GM23338 (cell line): ENCODE data around the gene OBI1. TPM values are rescaled to one million over a fixed set of nuclear protein-coding genes. Genes with fewer than 3 reads are reported as not detected.

Source experiments
- ATAC-seq: fragments of 200-7000 bp; cut with Tn5 transposase; 3 replicates; pipeline ENCODE4 v1.9.1; 2020
- DNase-seq: peaks from one replicate; pipeline ENCODE4 v3.0.0-alpha.2; 2015; ENCODE audit warnings: low spot score
- H2AFZ ChIP-seq: fragments of 200-600 bp; sonication (generic); 2 replicates; pipeline ENCODE4 v1.8.0; 2016; ENCODE audit warnings: antibody characterized with exemption, mild to moderate bottlenecking, moderate library complexity
- H3F3A ChIP-seq: fragments of 200-600 bp; sonication (generic); replicated peaks from 2 replicates; pipeline ENCODE4 v1.8.0; 2017; ENCODE audit warnings: antibody characterized with exemption, mixed run types, low read depth
- H3K27ac ChIP-seq: fragments of 200-600 bp; sonication (generic); 2 replicates; pipeline ENCODE4 v1.6.1; 2016; ENCODE audit warnings: low read depth
- H3K27me3 ChIP-seq: fragments of 200-600 bp; sonication (generic); 2 replicates; pipeline ENCODE4 v1.8.0; 2016; ENCODE audit warnings: mild to moderate bottlenecking, mixed run types, moderate library complexity; ENCODE audit not compliant: insufficient read depth
- H3K36me3 ChIP-seq: fragments of 200-600 bp; sonication (generic); 2 replicates; pipeline ENCODE4 v1.8.0; 2016; ENCODE audit warnings: mild to moderate bottlenecking; ENCODE audit not compliant: insufficient read depth
- H3K4me1 ChIP-seq: fragments of 200-600 bp; sonication (generic); 2 replicates; pipeline ENCODE4 v1.8.0; 2016; ENCODE audit warnings: mild to moderate bottlenecking, moderate library complexity; ENCODE audit not compliant: insufficient read depth
- H3K4me2 ChIP-seq: fragments of 200-600 bp; sonication (generic); 2 replicates; pipeline ENCODE4 v1.7.1; 2017; ENCODE audit warnings: mixed run types
- H3K4me3 ChIP-seq: fragments of 200-600 bp; sonication (generic); 2 replicates; pipeline ENCODE4 v1.6.1; 2016; ENCODE audit warnings: mixed run types
- H3K79me2 ChIP-seq: fragments of 200-600 bp; sonication (generic); replicated peaks from 2 replicates; pipeline ENCODE4 v1.8.0; 2017; ENCODE audit warnings: mild to moderate bottlenecking; ENCODE audit not compliant: insufficient read depth
- H3K9me2 ChIP-seq: fragments of 200-600 bp; sonication (generic); 2 replicates; pipeline ENCODE4 v1.8.0; 2017; ENCODE audit not compliant: insufficient read depth
- H4K20me1 ChIP-seq: fragments of 200-600 bp; sonication (generic); replicated peaks from 2 replicates; pipeline ENCODE4 v1.8.0; 2017; ENCODE audit warnings: mild to moderate bottlenecking; ENCODE audit not compliant: insufficient read depth
- H3K27ac Mint-ChIP-seq: 2 replicates; pipeline ENCODE4 v1.8.0; 2020; ENCODE audit warnings: inconsistent platforms, mild to moderate bottlenecking, moderate library complexity, mixed read lengths
- H3K27me3 Mint-ChIP-seq: 3 replicates; pipeline ENCODE4 v1.8.0; 2022; ENCODE audit warnings: low read depth, mild to moderate bottlenecking, moderate library complexity, mixed read lengths, inconsistent platforms; ENCODE audit not compliant: insufficient read depth, poor library complexity
- H3K36me3 Mint-ChIP-seq: 3 replicates; pipeline ENCODE4 v1.8.0; 2021; ENCODE audit warnings: low read depth, mild to moderate bottlenecking, inconsistent platforms, moderate library complexity, mixed read lengths
- H3K4me1 Mint-ChIP-seq: 3 replicates; pipeline ENCODE4 v1.8.0; 2020; ENCODE audit warnings: mild to moderate bottlenecking, inconsistent platforms, mixed read lengths
- H3K4me3 Mint-ChIP-seq: 3 replicates; pipeline ENCODE4 v1.8.0; 2021; ENCODE audit warnings: moderate library complexity, mild to moderate bottlenecking, inconsistent platforms, mixed read lengths
- H3K9me3 Mint-ChIP-seq: 3 replicates; pipeline ENCODE4 v1.8.0; 2020; ENCODE audit warnings: moderate library complexity, mild to moderate bottlenecking, inconsistent platforms, mixed read lengths
- CREB1 ChIP-seq: fragments of 250-450 bp; sonication (Bioruptor Pico); IDR thresholded peaks from 2 replicates; pipeline ENCODE4 v1.5.0; 2020; ENCODE audit warnings: low read depth, mild to moderate bottlenecking, moderate library complexity
- EZH2 ChIP-seq: fragments of 200-600 bp; sonication (generic); IDR thresholded peaks from one replicate; pipeline ENCODE4 v1.8.0; 2017; ENCODE audit warnings: antibody characterized with exemption, mild to moderate bottlenecking, low read depth; ENCODE audit not compliant: unreplicated experiment
- EZH2phosphoT487 ChIP-seq: fragments of 200-600 bp; sonication (generic); IDR thresholded peaks from one replicate; pipeline ENCODE4 v1.8.1; 2018; ENCODE audit warnings: antibody characterized with exemption; ENCODE audit not compliant: unreplicated experiment
- JUNB ChIP-seq: IDR thresholded peaks from one replicate; pipeline ENCODE4 v1.6.1; 2016; ENCODE audit warnings: antibody characterized with exemption; ENCODE audit not compliant: unreplicated experiment
- NANOG ChIP-seq: IDR thresholded peaks from 2 replicates; pipeline ENCODE4 v1.6.1; 2016; ENCODE audit warnings: antibody characterized with exemption, borderline replicate concordance
- POLR2AphosphoS5 ChIP-seq: IDR thresholded peaks from 2 replicates; pipeline ENCODE4 v1.6.1; 2016; ENCODE audit warnings: antibody characterized with exemption, low read depth
- STAT1 ChIP-seq: IDR thresholded peaks from one replicate; pipeline ENCODE4 v1.6.1; 2016; ENCODE audit warnings: antibody characterized with exemption; ENCODE audit not compliant: unreplicated experiment
- ZNF114 ChIP-seq: fragments of 250-450 bp; sonication (Bioruptor Pico); IDR thresholded peaks from 2 replicates; pipeline ENCODE4 v1.5.0; 2020; ENCODE audit warnings: mild to moderate bottlenecking, moderate library complexity
- ZNF331 ChIP-seq: fragments of 250-450 bp; sonication (Bioruptor Pico); IDR thresholded peaks from 2 replicates; pipeline ENCODE4 v1.5.0; 2020; ENCODE audit warnings: low read depth, mild to moderate bottlenecking, moderate library complexity
- polyA plus RNA-seq: library from polyadenylated mRNA; unstranded; fragments of >200 nt; fragmentation: Nextera tagmentation; extraction: Ambion mirVana; gene quantifications from 2 replicates; pipeline ENCODE4 v1.2.1, GENCODE V29; 2016
- total RNA-seq: library from RNA; depleted of rRNA; stranded (reverse); fragments of >200 nt; shearing (Covaris generic); gene quantifications from 2 replicates; pipeline ENCODE4 v1.2.3, GENCODE V29; 2014
- TF ChIP-seq, protein P1 (sequence below), 2 experiments: fragments of 200-600 bp in 1 of 2; sonication (generic) in 1 of 2; conservative IDR thresholded peaks; 2 replicates each; pipeline versions ENCODE4 v1.5.1 to v1.6.1; 2016 to 2017; ENCODE audit warnings: antibody characterized with exemption in 2 of 2, low read depth in 2 of 2, mild to moderate bottlenecking in 2 of 2, moderate library complexity in 1 of 2
- TF ChIP-seq, protein P2 (sequence below): IDR thresholded peaks from one replicate; pipeline ENCODE4 v1.6.1; 2018; ENCODE audit warnings: antibody characterized with exemption; ENCODE audit not compliant: unreplicated experiment
- TF ChIP-seq, protein P3 (sequence below): IDR thresholded peaks from 2 replicates; pipeline ENCODE4 v1.6.1; 2016; ENCODE audit warnings: antibody characterized with exemption

The OBI1 gene
- total and polyA plus RNA-seq, 2 experiments from 2014 or later = 8.2 to 11.1 TPM

DNA sequence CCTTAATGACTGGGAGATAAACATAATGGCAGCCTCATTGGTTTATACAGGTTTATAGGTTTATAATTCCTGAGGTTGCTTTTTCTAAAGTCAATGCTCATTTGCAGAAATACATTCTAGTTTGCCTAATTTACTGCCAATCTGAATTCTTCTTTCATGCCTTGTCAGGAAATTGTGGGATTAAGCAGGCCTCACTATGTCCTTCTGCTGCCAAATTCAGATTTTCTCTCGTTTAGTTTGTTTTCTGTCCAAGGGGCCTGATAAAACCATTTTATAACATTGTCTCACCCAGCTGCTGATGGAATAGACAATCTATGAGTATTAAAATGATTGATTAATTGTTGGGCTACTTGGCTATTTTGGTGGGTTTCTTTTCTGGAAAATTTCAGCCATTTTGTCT is 42.4 kb upstream of the OBI1 start (continued):
- TF ChIP-seq CREB1 (CRISPR knock-in tag) (no peak), NANOG (no peak)
- TF ChIP-seq, protein P1, sequence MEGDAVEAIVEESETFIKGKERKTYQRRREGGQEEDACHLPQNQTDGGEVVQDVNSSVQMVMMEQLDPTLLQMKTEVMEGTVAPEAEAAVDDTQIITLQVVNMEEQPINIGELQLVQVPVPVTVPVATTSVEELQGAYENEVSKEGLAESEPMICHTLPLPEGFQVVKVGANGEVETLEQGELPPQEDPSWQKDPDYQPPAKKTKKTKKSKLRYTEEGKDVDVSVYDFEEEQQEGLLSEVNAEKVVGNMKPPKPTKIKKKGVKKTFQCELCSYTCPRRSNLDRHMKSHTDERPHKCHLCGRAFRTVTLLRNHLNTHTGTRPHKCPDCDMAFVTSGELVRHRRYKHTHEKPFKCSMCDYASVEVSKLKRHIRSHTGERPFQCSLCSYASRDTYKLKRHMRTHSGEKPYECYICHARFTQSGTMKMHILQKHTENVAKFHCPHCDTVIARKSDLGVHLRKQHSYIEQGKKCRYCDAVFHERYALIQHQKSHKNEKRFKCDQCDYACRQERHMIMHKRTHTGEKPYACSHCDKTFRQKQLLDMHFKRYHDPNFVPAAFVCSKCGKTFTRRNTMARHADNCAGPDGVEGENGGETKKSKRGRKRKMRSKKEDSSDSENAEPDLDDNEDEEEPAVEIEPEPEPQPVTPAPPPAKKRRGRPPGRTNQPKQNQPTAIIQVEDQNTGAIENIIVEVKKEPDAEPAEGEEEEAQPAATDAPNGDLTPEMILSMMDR (conservative IDR thresholded peaks at IDR 0.05; ENCODE audit: low read depth in 2 of 2) = no peak

DNA sequence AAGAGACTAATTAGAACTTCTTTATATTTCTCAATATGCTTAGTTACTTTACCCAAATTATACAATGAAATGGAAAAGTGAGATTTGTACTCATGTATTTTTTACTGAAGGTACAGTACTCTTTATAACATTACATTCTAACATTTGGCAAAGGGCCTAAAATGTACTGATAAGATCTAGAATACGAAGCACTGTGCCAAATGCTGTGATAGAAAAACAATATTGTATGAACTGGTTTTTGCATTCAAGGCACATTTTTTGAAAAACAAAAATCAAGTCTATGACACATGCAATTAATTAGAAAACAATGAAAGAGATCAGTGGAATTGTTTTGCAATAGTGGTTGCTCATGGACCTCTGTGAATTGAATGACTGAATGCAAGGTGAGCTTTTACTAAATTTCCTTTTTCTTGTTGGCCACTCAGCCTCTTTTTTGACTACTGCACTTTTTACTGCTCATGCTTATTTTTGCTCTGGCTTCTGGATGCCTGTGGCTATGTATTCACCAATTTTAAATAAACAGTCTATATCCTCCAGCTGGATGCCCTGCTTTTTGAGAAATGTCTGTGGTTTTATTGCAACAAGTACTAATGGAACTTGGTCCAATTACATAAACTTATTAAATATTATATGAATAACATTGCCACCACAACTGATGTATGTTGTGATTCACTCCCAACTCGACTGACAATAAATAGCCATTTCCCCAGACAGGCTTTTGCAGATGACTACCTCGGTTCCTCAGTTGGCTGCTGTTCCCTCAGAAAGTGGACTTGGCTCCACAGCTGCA is 41.4 kb upstream of the OBI1 start:
- Mint-ChIP-seq H3K4me1 (no peaks in the 10 kb centered on the region), H3K4me3 (no peak overlapping the region), H3K27me3 (no peaks in the 10 kb centered on the region), H3K36me3 (no peaks in the 10 kb centered on the region), H3K9me3 (peaks cover 4% of the 10 kb centered on the region; the same call in 1 of the 3 replicates), H3K27ac (no peak overlapping the region)
- H3K27me3 ChIP-seq = no peaks in the 10 kb centered on the region
- no peak overlapping the region for H2AFZ ChIP-seq
- H3K9me2 ChIP-seq = no peaks in the 10 kb centered on the region
- no peak overlapping the region for H3K4me3 ChIP-seq
- no peaks in the 10 kb centered on the region for H3K36me3 ChIP-seq
- H3F3A ChIP-seq = no peaks in the 10 kb centered on the region
- DNase-seq = no peak
- H3K27ac ChIP-seq = no peak overlapping the region
- no peak for ATAC-seq
- H3K4me1 ChIP-seq = no peaks in the 10 kb centered on the region
- H4K20me1 ChIP-seq = no peaks in the 10 kb centered on the region
- no peaks in the 10 kb centered on the region for H3K79me2 ChIP-seq
- no peak overlapping the region for H3K4me2 ChIP-seq
- no peak for TF ChIP-seq EZH2
- TF ChIP-seq NANOG = no peak
- no peak for TF ChIP-seq CREB1 (CRISPR knock-in tag)
- TF ChIP-seq STAT1 = no peak
- TF ChIP-seq JUNB = no peak
- TF ChIP-seq, protein P2, sequence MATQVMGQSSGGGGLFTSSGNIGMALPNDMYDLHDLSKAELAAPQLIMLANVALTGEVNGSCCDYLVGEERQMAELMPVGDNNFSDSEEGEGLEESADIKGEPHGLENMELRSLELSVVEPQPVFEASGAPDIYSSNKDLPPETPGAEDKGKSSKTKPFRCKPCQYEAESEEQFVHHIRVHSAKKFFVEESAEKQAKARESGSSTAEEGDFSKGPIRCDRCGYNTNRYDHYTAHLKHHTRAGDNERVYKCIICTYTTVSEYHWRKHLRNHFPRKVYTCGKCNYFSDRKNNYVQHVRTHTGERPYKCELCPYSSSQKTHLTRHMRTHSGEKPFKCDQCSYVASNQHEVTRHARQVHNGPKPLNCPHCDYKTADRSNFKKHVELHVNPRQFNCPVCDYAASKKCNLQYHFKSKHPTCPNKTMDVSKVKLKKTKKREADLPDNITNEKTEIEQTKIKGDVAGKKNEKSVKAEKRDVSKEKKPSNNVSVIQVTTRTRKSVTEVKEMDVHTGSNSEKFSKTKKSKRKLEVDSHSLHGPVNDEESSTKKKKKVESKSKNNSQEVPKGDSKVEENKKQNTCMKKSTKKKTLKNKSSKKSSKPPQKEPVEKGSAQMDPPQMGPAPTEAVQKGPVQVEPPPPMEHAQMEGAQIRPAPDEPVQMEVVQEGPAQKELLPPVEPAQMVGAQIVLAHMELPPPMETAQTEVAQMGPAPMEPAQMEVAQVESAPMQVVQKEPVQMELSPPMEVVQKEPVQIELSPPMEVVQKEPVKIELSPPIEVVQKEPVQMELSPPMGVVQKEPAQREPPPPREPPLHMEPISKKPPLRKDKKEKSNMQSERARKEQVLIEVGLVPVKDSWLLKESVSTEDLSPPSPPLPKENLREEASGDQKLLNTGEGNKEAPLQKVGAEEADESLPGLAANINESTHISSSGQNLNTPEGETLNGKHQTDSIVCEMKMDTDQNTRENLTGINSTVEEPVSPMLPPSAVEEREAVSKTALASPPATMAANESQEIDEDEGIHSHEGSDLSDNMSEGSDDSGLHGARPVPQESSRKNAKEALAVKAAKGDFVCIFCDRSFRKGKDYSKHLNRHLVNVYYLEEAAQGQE = no peak
- TF ChIP-seq POLR2AphosphoS5 = no peak
- TF ChIP-seq ZNF331 (CRISPR knock-in tag) = no peak
- TF ChIP-seq EZH2phosphoT487 = no peak
- TF ChIP-seq, protein P1 (conservative IDR thresholded peaks at IDR 0.05; ENCODE audit: low read depth in 2 of 2) = no peak
- TF ChIP-seq ZNF114 = no peak
- TF ChIP-seq, protein P3, sequence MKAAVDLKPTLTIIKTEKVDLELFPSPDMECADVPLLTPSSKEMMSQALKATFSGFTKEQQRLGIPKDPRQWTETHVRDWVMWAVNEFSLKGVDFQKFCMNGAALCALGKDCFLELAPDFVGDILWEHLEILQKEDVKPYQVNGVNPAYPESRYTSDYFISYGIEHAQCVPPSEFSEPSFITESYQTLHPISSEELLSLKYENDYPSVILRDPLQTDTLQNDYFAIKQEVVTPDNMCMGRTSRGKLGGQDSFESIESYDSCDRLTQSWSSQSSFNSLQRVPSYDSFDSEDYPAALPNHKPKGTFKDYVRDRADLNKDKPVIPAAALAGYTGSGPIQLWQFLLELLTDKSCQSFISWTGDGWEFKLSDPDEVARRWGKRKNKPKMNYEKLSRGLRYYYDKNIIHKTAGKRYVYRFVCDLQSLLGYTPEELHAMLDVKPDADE = no peak
